ENCODE results near the gene GLTP. TPM values are rescaled to one million over a fixed set of nuclear protein-coding genes. Genes with fewer than 3 reads are reported as not detected.
"Not testable (repeated sequence)": the region's sequence is repeated elsewhere in the genome, so short reads cannot be mapped to it uniquely, and the experiment has no call there.

Gene GLTP
- total and polyA plus RNA-seq, 2 experiments from 2014 or later: 28.4 to 33.4 TPM

DNA sequence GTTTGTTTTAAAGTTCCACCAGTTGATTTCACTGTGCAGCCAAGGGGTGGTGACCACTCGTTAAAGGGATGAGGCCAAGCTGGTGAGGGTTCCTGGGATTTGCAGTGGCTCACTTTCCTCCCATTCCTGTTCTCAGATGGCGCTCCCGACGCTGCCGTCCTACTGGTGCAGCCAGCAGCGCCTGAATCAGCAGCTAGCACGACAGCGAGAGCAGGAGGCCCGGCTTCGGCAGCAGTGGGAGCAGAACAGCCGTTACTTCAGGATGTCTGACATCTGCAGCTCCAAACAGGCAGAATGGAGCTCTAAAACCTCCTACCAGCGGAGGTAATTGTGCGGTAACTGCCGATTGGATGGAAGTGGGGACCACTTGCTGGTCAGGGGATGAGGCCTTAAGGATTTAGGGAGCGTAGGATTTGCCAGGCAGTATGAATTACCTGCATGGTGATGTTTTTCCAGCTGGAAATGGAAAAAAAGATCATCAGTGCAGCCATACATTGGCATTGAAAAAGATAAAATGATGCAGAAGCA is 22.6 kb upstream of the GLTP start:
- no peak overlapping the region for H3K4me2 ChIP-seq
- H3K9me3 ChIP-seq (ENCODE audit: low read depth): no peaks in the 10 kb centered on the region
- H3K27ac ChIP-seq: no peak overlapping the region
- H3K4me1 ChIP-seq (ENCODE audit: insufficient read depth): peaks cover 17% of the 10 kb centered on the region
- H4K20me1 ChIP-seq (ENCODE audit: insufficient read depth, poor library complexity, severe bottlenecking): no peaks in the 10 kb centered on the region
- no peak for TF ChIP-seq EZH2phosphoT487 (IDR thresholded peaks at IDR 0.05; ENCODE audit: low read depth, severe bottlenecking, unreplicated experiment)
- TF ChIP-seq, protein P1, sequence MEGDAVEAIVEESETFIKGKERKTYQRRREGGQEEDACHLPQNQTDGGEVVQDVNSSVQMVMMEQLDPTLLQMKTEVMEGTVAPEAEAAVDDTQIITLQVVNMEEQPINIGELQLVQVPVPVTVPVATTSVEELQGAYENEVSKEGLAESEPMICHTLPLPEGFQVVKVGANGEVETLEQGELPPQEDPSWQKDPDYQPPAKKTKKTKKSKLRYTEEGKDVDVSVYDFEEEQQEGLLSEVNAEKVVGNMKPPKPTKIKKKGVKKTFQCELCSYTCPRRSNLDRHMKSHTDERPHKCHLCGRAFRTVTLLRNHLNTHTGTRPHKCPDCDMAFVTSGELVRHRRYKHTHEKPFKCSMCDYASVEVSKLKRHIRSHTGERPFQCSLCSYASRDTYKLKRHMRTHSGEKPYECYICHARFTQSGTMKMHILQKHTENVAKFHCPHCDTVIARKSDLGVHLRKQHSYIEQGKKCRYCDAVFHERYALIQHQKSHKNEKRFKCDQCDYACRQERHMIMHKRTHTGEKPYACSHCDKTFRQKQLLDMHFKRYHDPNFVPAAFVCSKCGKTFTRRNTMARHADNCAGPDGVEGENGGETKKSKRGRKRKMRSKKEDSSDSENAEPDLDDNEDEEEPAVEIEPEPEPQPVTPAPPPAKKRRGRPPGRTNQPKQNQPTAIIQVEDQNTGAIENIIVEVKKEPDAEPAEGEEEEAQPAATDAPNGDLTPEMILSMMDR (IDR thresholded peaks at IDR 0.05; ENCODE audit: poor library complexity): no peak
- TF ChIP-seq EZH2 (IDR thresholded peaks at IDR 0.05; ENCODE audit: borderline replicate concordance): no peak
- H2AFZ ChIP-seq: no peak overlapping the region
- no peaks in the 10 kb centered on the region for H3K9me2 ChIP-seq (replicated peaks; ENCODE audit: insufficient read depth)
- H3K36me3 ChIP-seq (replicated peaks; ENCODE audit: insufficient read depth, low read depth): no peaks in the 10 kb centered on the region
- no peaks in the 10 kb centered on the region for H3K27me3 ChIP-seq
- no peak for DNase-seq (ENCODE audit: low spot score)
- 88% methylated on average over 14 of the region's 15 CpGs for WGBS (ENCODE audit: low lambda C conversion rate, missing lambda C conversion rate)
- H3K79me2 ChIP-seq: peaks cover 15% of the 10 kb centered on the region
- no peak overlapping the region for H3K4me3 ChIP-seq

GRCh38 chr12:109900752-109901580 is 20.6 kb upstream of the GLTP start:
- H4K20me1 ChIP-seq (ENCODE audit: insufficient read depth, poor library complexity, severe bottlenecking): no peaks in the 10 kb centered on the region
- H2AFZ ChIP-seq: peak overlapping the region; percentile 98
- peak overlapping the region; percentile 89 for H3K4me3 ChIP-seq
- peaks cover 15% of the 10 kb centered on the region for H3K79me2 ChIP-seq
- no peak for DNase-seq (ENCODE audit: low spot score)
- 3% methylated on average over 16 of the region's 16 CpGs for WGBS (ENCODE audit: low lambda C conversion rate, missing lambda C conversion rate)
- H3K9me2 ChIP-seq (replicated peaks; ENCODE audit: insufficient read depth): no peaks in the 10 kb centered on the region
- no peaks in the 10 kb centered on the region for H3K9me3 ChIP-seq (ENCODE audit: low read depth)
- TF ChIP-seq EZH2phosphoT487 (IDR thresholded peaks at IDR 0.05; ENCODE audit: low read depth, severe bottlenecking, unreplicated experiment) (no peak), EZH2 (IDR thresholded peaks at IDR 0.05; ENCODE audit: borderline replicate concordance) (no peak)
- TF ChIP-seq, protein P1 (IDR thresholded peaks at IDR 0.05; ENCODE audit: poor library complexity): no peak
- peak overlapping the region; percentile 98 for H3K4me2 ChIP-seq
- H3K4me1 ChIP-seq (ENCODE audit: insufficient read depth): peaks cover 17% of the 10 kb centered on the region
- H3K36me3 ChIP-seq (replicated peaks; ENCODE audit: insufficient read depth, low read depth): no peaks in the 10 kb centered on the region
- peak overlapping the region; percentile 93 for H3K27ac ChIP-seq
- H3K27me3 ChIP-seq: no peaks in the 10 kb centered on the region

DNA sequence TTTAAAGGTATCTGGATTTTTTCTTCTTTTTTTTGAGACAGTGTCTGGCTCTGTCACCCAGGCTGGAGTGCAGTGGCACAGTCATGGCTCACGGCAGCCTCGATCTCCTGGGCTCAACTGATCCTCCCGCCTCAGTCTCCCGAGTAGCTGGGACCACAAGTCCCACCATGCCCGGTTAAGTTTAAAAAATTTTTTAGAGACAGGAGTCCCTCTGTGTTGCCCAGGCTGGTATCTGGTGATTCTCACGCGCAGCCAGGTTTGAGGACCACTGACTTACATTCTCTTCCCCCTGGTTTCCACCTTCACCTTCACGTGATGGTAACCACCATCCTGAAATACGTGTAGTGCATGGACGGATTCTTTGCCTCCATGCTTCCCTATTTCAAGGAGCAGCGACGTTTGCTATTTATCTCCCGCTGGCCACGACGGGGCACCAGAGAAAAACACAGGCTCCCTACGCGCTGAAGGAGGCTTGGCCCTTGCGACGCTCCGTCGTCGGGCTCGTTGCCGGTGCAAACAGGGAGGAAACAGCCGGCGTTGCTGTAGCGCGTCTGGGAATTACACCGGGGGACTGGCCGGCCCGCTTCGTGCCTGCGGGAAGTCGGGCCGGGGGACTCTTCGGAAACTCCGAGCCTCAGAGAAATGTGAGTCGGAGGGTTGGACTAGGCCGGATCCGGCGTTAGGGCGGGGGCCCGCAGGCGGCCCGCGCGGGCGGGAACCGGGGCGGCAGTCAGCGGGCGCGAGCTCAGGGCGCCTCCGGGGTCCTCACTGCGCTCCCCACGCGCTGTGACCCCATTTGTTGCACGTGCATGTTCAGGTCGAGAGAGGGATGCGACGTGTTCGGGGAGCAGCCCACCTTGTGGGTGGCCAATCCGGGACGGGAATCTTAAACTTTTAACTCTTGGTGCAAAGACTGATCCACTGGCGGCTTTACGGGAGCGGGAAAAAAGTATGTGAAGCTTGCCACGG is 19.7 kb upstream of the GLTP start, which contains the start of gene TCHP:
Gene TCHP (plus strand): TSS at position 492 of the 969 bp plus-strand sequence. CDS start 2,753 bp downstream, outside the sequence.
- Histone ChIP-seq H3K9me2 (replicated peaks; ENCODE audit: insufficient read depth) (no peaks in the 10 kb centered on the region), H3K4me1 (ENCODE audit: insufficient read depth) (peaks cover 17% of the 10 kb centered on the region), H3K27ac (peak within 1 kb of the TSS; percentile 93), H3K9me3 (ENCODE audit: low read depth) (no peaks in the 10 kb centered on the region), H3K4me3 (peak within 1 kb of the TSS; percentile 89), H3K36me3 (replicated peaks; ENCODE audit: insufficient read depth, low read depth) (no peaks in the 10 kb centered on the region), H3K27me3 (no peaks in the 10 kb centered on the region), H4K20me1 (ENCODE audit: insufficient read depth, poor library complexity, severe bottlenecking) (no peaks in the 10 kb centered on the region), H3K79me2 (peaks cover 15% of the 10 kb centered on the region), H3K4me2 (peak within 1 kb of the TSS; percentile 98), H2AFZ (peak within 1 kb of the TSS; percentile 98)
- 5% methylated on average over 58 of the region's 69 CpGs for WGBS (ENCODE audit: low lambda C conversion rate, missing lambda C conversion rate)
- TF ChIP-seq, protein P1 (IDR thresholded peaks at IDR 0.05; ENCODE audit: poor library complexity): peak; percentile 43
- no peak for TF ChIP-seq EZH2phosphoT487 (IDR thresholded peaks at IDR 0.05; ENCODE audit: low read depth, severe bottlenecking, unreplicated experiment)
- peak; percentile 90 for DNase-seq (ENCODE audit: low spot score)

- H3K4me1 ChIP-seq (ENCODE audit: insufficient read depth): peaks cover 17% of the 10 kb centered on the region
- not testable (repeated sequence) for H3K27me3 ChIP-seq; DNase-seq (ENCODE audit: low spot score); H4K20me1 ChIP-seq (ENCODE audit: insufficient read depth, poor library complexity, severe bottlenecking); H3K4me3 ChIP-seq; H3K9me2 ChIP-seq (replicated peaks; ENCODE audit: insufficient read depth); H3K36me3 ChIP-seq (replicated peaks; ENCODE audit: insufficient read depth, low read depth); H3K9me3 ChIP-seq (ENCODE audit: low read depth)
- H3K4me2 ChIP-seq: peak overlapping the region; percentile 98
- H3K79me2 ChIP-seq: peaks cover 15% of the 10 kb centered on the region
- peak overlapping the region; percentile 93 for H3K27ac ChIP-seq
- peak overlapping the region; percentile 98 for H2AFZ ChIP-seq
- 96% methylated on average over 15 of the region's 15 CpGs for WGBS (ENCODE audit: low lambda C conversion rate, missing lambda C conversion rate)
Measured at GRCh38 chr12:109899345-109899744, 19.0 kb upstream of the GLTP start.
